Panc1 (cell line): ENCODE measurements around the gene CDC42EP3. TPM values are rescaled to one million over a fixed set of nuclear protein-coding genes. Genes with fewer than 3 reads are reported as not detected.

Experiments used
- ATAC-seq: fragments of 200-7000 bp; cut with Tn5 transposase; 2 replicates; pipeline ENCODE4 v1.9.1; 2020; ENCODE audit warnings: mild to moderate bottlenecking, moderate library complexity
- BruUV-seq: library from RNA; stranded (reverse); fragments of 400-500 nt; replicated peaks from 2 replicates; lab custom pipeline; 2021; lab: Mats Ljungman, UMichigan
- CTCF ChIA-PET: fragments of 300-600 bp; sonication (Branson Sonifier 250); formaldehyde crosslinking; loops from one replicate; lab custom pipeline; 2022; ENCODE audit warnings: antibody characterized with exemption; lab: Charles Lee
- POLR2A ChIA-PET: fragments of 300-600 bp; sonication (Branson Sonifier 250); formaldehyde crosslinking; loops from one replicate; lab custom pipeline; 2022; ENCODE audit warnings: antibody characterized with exemption; lab: Charles Lee
- DNase-seq: peaks from one replicate; pipeline ENCODE4 v3.0.0-alpha.2; 2010; ENCODE audit warnings: low read depth, low spot score
- H3K27ac ChIP-seq: 2 replicates; pipeline ENCODE4 v1.5.1; 2011; ENCODE audit warnings: mild to moderate bottlenecking, low read length, inconsistent platforms
- H3K27me3 ChIP-seq: fragments of 200-500 bp; sonication (Bioruptor generic); 2 replicates; pipeline ENCODE4 v1.6.0; 2014; ENCODE audit warnings: low read length, inconsistent platforms; ENCODE audit not compliant: control insufficient read depth, insufficient read depth
- H3K36me3 ChIP-seq: fragments of 200-500 bp; sonication (Bioruptor generic); 2 replicates; pipeline ENCODE4 v1.5.1; 2014; ENCODE audit warnings: inconsistent platforms, mild to moderate bottlenecking, low read length, moderate library complexity; ENCODE audit not compliant: control insufficient read depth, insufficient read depth
- H3K4me1 ChIP-seq: 2 replicates; pipeline ENCODE4 v1.5.1; 2011; ENCODE audit warnings: inconsistent platforms, mild to moderate bottlenecking, low read length, moderate library complexity; ENCODE audit not compliant: control insufficient read depth, insufficient read depth
- H3K4me3 ChIP-seq, 2 experiments: 2 replicates each; pipeline ENCODE4 v1.5.1; 2011 to 2012; ENCODE audit warnings: low read depth in 2 of 2, low read length in 2 of 2, mild to moderate bottlenecking in 2 of 2, inconsistent platforms in 1 of 2, moderate library complexity in 1 of 2
- H3K9me3 ChIP-seq: fragments of 200-500 bp; sonication (Bioruptor generic); 2 replicates; pipeline ENCODE4 v1.5.1; 2014; ENCODE audit warnings: low read depth, mild to moderate bottlenecking, inconsistent platforms, low read length, moderate library complexity; ENCODE audit not compliant: control insufficient read depth, insufficient read depth
- POLR2AphosphoS5 ChIP-seq: IDR thresholded peaks from 2 replicates; pipeline ENCODE4 v1.6.1; 2012; ENCODE audit warnings: mild to moderate bottlenecking, low read depth, low read length, moderate library complexity
- SIN3A ChIP-seq: IDR thresholded peaks from 2 replicates; pipeline ENCODE4 v1.6.1; 2012; ENCODE audit warnings: low read depth, mild to moderate bottlenecking, low read length, moderate library complexity, borderline replicate concordance; ENCODE audit not compliant: insufficient read depth
- TCF7L2 ChIP-seq: IDR thresholded peaks from 2 replicates; pipeline ENCODE4 v1.6.1; 2011; ENCODE audit warnings: mild to moderate bottlenecking, low read depth, low read length, inconsistent platforms
- in situ Hi-C: cut with HindIII; loops from 2 replicates; pipeline ENCODE4 v1.10.0; 2016; ENCODE audit warnings: low sequenced_read_pairs, low pct_unique_long_range_greater_than_20kb
- intact Hi-C: fragments of 100-400 bp; cut with micrococcal nuclease; formaldehyde crosslinking; loops from one replicate; pipeline ENCODE4 v1.10.0; 2022; ENCODE audit not compliant: unreplicated experiment
- total RNA-seq: library from RNA; stranded (reverse); gene quantifications from one replicate; pipeline ENCODE4 v1.2.1, GENCODE V29; 2021; ENCODE audit not compliant: unreplicated experiment
- TF ChIP-seq, protein P1 (sequence below): fragments of 450-650 bp; IDR thresholded peaks from 2 replicates; pipeline ENCODE4 v1.5.1; 2017; ENCODE audit warnings: mild to moderate bottlenecking
- TF ChIP-seq, protein P2 (sequence below), 2 experiments: IDR thresholded peaks; 2 replicates each; pipeline ENCODE4 v1.6.1; 2011 to 2012; ENCODE audit warnings: low read depth in 2 of 2, control low read depth in 1 of 2, low read length in 1 of 2, mild to moderate bottlenecking in 1 of 2, moderate library complexity in 1 of 2; ENCODE audit not compliant: insufficient read depth in 1 of 2

Gene CDC42EP3
- total RNA-seq, 1 experiment from 2014 or later: 6.1 TPM

DNA sequence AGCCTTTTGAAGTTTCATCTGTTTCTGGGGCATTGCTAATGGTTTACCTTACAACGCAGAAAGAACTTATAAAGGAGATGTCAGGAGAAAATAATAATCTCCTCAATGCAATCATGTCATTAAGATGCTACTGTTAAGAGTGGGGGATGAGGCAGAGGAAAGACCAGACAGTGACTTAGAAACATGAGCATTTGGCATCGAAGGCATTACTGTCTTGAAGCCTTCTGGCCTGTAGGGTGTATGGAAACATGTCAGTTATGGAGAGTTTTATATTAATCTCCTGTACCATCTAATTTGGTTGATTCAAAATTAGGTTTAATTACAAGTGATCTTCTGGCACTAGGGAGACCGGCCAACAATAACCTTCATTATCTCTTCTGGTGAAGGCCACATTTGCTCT is 32.5 kb downstream of the CDC42EP3 start:
- no TSS peak for BruUV-seq
- Histone ChIP-seq H3K36me3 (no peaks in the 10 kb centered on the region), H3K27ac (no peak overlapping the region), H3K4me3 (no peak overlapping the region), H3K9me3 (no peaks in the 10 kb centered on the region), H3K27me3 (no peaks in the 10 kb centered on the region), H3K4me1 (no peaks in the 10 kb centered on the region)
- intact Hi-C loops (no loop called here), in situ Hi-C loops (no loop called here)
- DNase-seq (no peak), ATAC-seq (no peak)
- CTCF ChIA-PET: no interaction called here
- POLR2A ChIA-PET: no interaction called here
- TF ChIP-seq, protein P1, sequence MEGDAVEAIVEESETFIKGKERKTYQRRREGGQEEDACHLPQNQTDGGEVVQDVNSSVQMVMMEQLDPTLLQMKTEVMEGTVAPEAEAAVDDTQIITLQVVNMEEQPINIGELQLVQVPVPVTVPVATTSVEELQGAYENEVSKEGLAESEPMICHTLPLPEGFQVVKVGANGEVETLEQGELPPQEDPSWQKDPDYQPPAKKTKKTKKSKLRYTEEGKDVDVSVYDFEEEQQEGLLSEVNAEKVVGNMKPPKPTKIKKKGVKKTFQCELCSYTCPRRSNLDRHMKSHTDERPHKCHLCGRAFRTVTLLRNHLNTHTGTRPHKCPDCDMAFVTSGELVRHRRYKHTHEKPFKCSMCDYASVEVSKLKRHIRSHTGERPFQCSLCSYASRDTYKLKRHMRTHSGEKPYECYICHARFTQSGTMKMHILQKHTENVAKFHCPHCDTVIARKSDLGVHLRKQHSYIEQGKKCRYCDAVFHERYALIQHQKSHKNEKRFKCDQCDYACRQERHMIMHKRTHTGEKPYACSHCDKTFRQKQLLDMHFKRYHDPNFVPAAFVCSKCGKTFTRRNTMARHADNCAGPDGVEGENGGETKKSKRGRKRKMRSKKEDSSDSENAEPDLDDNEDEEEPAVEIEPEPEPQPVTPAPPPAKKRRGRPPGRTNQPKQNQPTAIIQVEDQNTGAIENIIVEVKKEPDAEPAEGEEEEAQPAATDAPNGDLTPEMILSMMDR: no peak
- TF ChIP-seq TCF7L2 (no peak), POLR2AphosphoS5 (no peak), SIN3A (no peak)
- TF ChIP-seq, protein P2, sequence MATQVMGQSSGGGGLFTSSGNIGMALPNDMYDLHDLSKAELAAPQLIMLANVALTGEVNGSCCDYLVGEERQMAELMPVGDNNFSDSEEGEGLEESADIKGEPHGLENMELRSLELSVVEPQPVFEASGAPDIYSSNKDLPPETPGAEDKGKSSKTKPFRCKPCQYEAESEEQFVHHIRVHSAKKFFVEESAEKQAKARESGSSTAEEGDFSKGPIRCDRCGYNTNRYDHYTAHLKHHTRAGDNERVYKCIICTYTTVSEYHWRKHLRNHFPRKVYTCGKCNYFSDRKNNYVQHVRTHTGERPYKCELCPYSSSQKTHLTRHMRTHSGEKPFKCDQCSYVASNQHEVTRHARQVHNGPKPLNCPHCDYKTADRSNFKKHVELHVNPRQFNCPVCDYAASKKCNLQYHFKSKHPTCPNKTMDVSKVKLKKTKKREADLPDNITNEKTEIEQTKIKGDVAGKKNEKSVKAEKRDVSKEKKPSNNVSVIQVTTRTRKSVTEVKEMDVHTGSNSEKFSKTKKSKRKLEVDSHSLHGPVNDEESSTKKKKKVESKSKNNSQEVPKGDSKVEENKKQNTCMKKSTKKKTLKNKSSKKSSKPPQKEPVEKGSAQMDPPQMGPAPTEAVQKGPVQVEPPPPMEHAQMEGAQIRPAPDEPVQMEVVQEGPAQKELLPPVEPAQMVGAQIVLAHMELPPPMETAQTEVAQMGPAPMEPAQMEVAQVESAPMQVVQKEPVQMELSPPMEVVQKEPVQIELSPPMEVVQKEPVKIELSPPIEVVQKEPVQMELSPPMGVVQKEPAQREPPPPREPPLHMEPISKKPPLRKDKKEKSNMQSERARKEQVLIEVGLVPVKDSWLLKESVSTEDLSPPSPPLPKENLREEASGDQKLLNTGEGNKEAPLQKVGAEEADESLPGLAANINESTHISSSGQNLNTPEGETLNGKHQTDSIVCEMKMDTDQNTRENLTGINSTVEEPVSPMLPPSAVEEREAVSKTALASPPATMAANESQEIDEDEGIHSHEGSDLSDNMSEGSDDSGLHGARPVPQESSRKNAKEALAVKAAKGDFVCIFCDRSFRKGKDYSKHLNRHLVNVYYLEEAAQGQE (IDR thresholded peaks at IDR 0.05; ENCODE audit: insufficient read depth in 1 of 2, low read depth in 2 of 2, low read length in 1 of 2): no peak

DNA sequence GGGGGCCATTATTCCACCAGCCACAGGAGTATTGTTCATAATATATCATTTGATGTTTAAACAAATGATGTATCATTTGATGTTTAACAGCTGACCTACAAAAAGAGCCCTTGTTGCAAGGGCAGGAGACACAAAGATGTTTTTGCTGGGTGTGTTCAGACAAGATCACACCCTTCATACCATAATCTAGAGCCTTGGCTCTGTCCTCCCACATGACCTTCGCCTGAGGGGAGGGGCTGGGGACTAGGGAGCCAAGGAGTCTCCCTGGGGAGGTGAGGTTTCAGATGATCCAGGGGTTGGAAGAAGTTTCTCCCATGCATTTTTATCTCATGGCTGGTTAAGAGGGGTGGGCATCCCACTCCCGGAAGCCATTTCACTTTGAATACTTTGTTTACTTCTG is 33.5 kb downstream of the CDC42EP3 start:
- H3K27ac ChIP-seq: no peak overlapping the region
- ATAC-seq (no peak), DNase-seq (no peak)
- no peaks in the 10 kb centered on the region for H3K4me1 ChIP-seq
- H3K4me3 ChIP-seq: no peak overlapping the region
- TF ChIP-seq, protein P2 (IDR thresholded peaks at IDR 0.05; ENCODE audit: insufficient read depth in 1 of 2, low read depth in 2 of 2, low read length in 1 of 2): no peak
- TF ChIP-seq TCF7L2: no peak
- TF ChIP-seq, protein P1: no peak
- no peak for TF ChIP-seq SIN3A
- TF ChIP-seq POLR2AphosphoS5: no peak
- intact Hi-C loops (no loop called here), in situ Hi-C loops (no loop called here)
- no TSS peak for BruUV-seq
- POLR2A ChIA-PET: no interaction called here
- H3K9me3 ChIP-seq: no peaks in the 10 kb centered on the region
- H3K36me3 ChIP-seq: no peaks in the 10 kb centered on the region
- CTCF ChIA-PET: no interaction called here
- no peaks in the 10 kb centered on the region for H3K27me3 ChIP-seq
